Measurements from ENCODE around the gene AKAP3. TPM values are rescaled to one million over a fixed set of nuclear protein-coding genes. Genes with fewer than 3 reads are reported as not detected.

Gene AKAP3
- total RNA-seq, 1 experiment from 2014 or later: 1.6 TPM

GRCh38 chr12:4610481-4610880, 38.4 kb downstream of the AKAP3 start:
- H3K36me3 ChIP-seq (ENCODE audit: control insufficient read depth, insufficient read depth, low read length): no peaks in the 10 kb centered on the region
- CTCF ChIA-PET: no interaction called here

GRCh38 chr12:4609071-4609470, 39.8 kb downstream of the AKAP3 start:
- peaks cover 8% of the 10 kb centered on the region for H3K27me3 Mint-ChIP-seq (ENCODE audit: insufficient read depth, unreplicated experiment)
- DNase-seq: no peak
- H3K4me3 Mint-ChIP-seq (ENCODE audit: unreplicated experiment): no peak overlapping the region
- ChIA-PET POLR2A (no interaction called here), CTCF (no interaction called here)
- Histone ChIP-seq H3K9me3 (no peaks in the 10 kb centered on the region), H3K4me3 (ENCODE audit: low read depth, low read length) (no peak overlapping the region), H3K27me3 (replicated peaks; ENCODE audit: control insufficient read depth, insufficient read depth, low read length) (no peaks in the 10 kb centered on the region), H3K4me1 (peaks cover 13% of the 10 kb centered on the region), H3K36me3 (ENCODE audit: control insufficient read depth, insufficient read depth, low read length) (no peaks in the 10 kb centered on the region)
- intact Hi-C loops (cut with micrococcal nuclease; ENCODE audit: unreplicated experiment): no loop called here
- no peak overlapping the region for H3K27ac Mint-ChIP-seq (ENCODE audit: unreplicated experiment)
- TF ChIP-seq CTCF (IDR thresholded peaks at IDR 0.05; ENCODE audit: insufficient read depth in 1 of 2, low read depth in 1 of 2, low read length in 1 of 2, severe bottlenecking in 1 of 2, unreplicated experiment in 1 of 2): no peak
- no TSS peak for BruUV-seq (replicated peaks)
- peaks cover 22% of the 10 kb centered on the region for H3K4me1 Mint-ChIP-seq (ENCODE audit: low read depth, unreplicated experiment)
- H3K9me3 Mint-ChIP-seq (ENCODE audit: unreplicated experiment): no peaks in the 10 kb centered on the region
- no peaks in the 10 kb centered on the region for H3K36me3 Mint-ChIP-seq (ENCODE audit: insufficient read depth, unreplicated experiment)

More at GRCh38 chr12:4610481-4610880, 38.4 kb downstream of the AKAP3 start:
- intact Hi-C loops (cut with micrococcal nuclease; ENCODE audit: unreplicated experiment): no loop called here
- BruUV-seq (replicated peaks): no TSS peak
- POLR2A ChIA-PET: no interaction called here
- Histone ChIP-seq H3K4me3 (ENCODE audit: low read depth, low read length) (no peak overlapping the region), H3K4me1 (peaks cover 13% of the 10 kb centered on the region), H3K9me3 (no peaks in the 10 kb centered on the region), H3K27me3 (replicated peaks; ENCODE audit: control insufficient read depth, insufficient read depth, low read length) (no peaks in the 10 kb centered on the region)
- DNase-seq: no peak
- Mint-ChIP-seq H3K4me1 (ENCODE audit: low read depth, unreplicated experiment) (peaks cover 16% of the 10 kb centered on the region), H3K9me3 (ENCODE audit: unreplicated experiment) (no peaks in the 10 kb centered on the region), H3K4me3 (ENCODE audit: unreplicated experiment) (no peak overlapping the region), H3K36me3 (ENCODE audit: insufficient read depth, unreplicated experiment) (no peaks in the 10 kb centered on the region), H3K27ac (ENCODE audit: unreplicated experiment) (no peak overlapping the region), H3K27me3 (ENCODE audit: insufficient read depth, unreplicated experiment) (peaks cover 5% of the 10 kb centered on the region)
- no peak for TF ChIP-seq CTCF (IDR thresholded peaks at IDR 0.05; ENCODE audit: insufficient read depth in 1 of 2, low read depth in 1 of 2, low read length in 1 of 2, severe bottlenecking in 1 of 2, unreplicated experiment in 1 of 2)

- no TSS peak for BruUV-seq (replicated peaks)
- ChIA-PET POLR2A (interaction anchor here (1.0 kb wide), 1 partner anchor 42 kb away, joined by 6 read pairs; the partner anchor contains the start of genes AKAP3 and NDUFA9), CTCF (no interaction called here)
- Mint-ChIP-seq H3K27ac (ENCODE audit: unreplicated experiment) (peak overlapping the region; percentile 4), H3K36me3 (ENCODE audit: insufficient read depth, unreplicated experiment) (no peaks in the 10 kb centered on the region), H3K27me3 (ENCODE audit: insufficient read depth, unreplicated experiment) (peaks cover 16% of the 10 kb centered on the region), H3K4me1 (ENCODE audit: low read depth, unreplicated experiment) (peaks cover 22% of the 10 kb centered on the region), H3K9me3 (ENCODE audit: unreplicated experiment) (no peaks in the 10 kb centered on the region), H3K4me3 (ENCODE audit: unreplicated experiment) (no peak overlapping the region)
- no peaks in the 10 kb centered on the region for H3K27me3 ChIP-seq (replicated peaks; ENCODE audit: control insufficient read depth, insufficient read depth, low read length)
- intact Hi-C loops (cut with micrococcal nuclease; ENCODE audit: unreplicated experiment): loop anchor here (2.0 kb wide), 1 partner anchor 42 kb away; the partner anchor contains the start of genes AKAP3 and NDUFA9
- H3K4me1 ChIP-seq: peaks cover 13% of the 10 kb centered on the region
- no peaks in the 10 kb centered on the region for H3K36me3 ChIP-seq (ENCODE audit: control insufficient read depth, insufficient read depth, low read length)
- H3K4me3 ChIP-seq (ENCODE audit: low read depth, low read length): no peak overlapping the region
- peak; percentile 66 to 70 for DNase-seq
- no peaks in the 10 kb centered on the region for H3K9me3 ChIP-seq
- TF ChIP-seq CTCF (IDR thresholded peaks at IDR 0.05; ENCODE audit: insufficient read depth in 1 of 2, low read depth in 1 of 2, low read length in 1 of 2, severe bottlenecking in 1 of 2, unreplicated experiment in 1 of 2): no peak
These were observed 41.8 kb downstream of the AKAP3 start for GRCh38 chr12:4607056-4607455.
